ENCODE data around the gene TESK2. TPM values are rescaled to one million over a fixed set of nuclear protein-coding genes. Genes with fewer than 3 reads are reported as not detected.
"Not testable (repeated sequence)": the region's sequence is repeated elsewhere in the genome, so short reads cannot be mapped to it uniquely, and the experiment has no call there.

Gene TESK2
- total RNA-seq, 1 experiment from 2014 or later: not detected

GRCh38 chr1:45512641-45513054, 21.7 kb upstream of the TESK2 start:
- in situ Hi-C loops (cut with HindIII; ENCODE audit: low pct_unique_long_range_greater_than_20kb, low sequenced_read_pairs): no loop called here
- DNase-seq (ENCODE audit: low read depth): peak; percentile 62

DNA sequence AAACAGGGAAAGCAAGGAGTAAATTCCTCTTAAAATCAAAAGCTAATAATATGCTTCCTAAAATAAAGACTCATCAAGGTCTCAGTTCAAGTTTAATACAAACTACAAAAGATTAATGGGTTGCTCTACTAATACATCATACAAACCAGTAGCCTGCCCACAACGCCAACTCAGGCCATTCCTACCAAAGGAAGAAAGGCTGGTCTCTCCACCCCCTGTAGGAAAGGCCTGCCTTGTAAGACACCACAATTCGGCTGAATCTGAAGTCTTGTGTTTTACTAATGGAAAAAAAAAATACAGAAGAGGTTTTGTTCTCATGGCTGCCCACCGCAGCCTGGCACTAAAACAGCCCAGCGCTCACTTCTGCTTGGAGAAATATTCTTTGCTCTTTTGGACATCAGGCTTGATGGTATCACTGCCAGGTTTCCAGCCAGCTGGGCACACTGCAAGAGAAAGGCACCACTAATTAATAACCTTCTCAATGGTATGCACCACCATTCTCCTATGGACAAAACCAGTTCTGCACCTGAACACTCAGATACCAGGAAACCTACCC, 20.1 kb upstream of the TESK2 start:
- in situ Hi-C loops (cut with HindIII; ENCODE audit: low pct_unique_long_range_greater_than_20kb, low sequenced_read_pairs): no loop called here
- DNase-seq (ENCODE audit: low read depth): no peak

GRCh38 chr1:45510036-45510971, 19.3 kb upstream of the TESK2 start:
- in situ Hi-C loops (cut with HindIII; ENCODE audit: low pct_unique_long_range_greater_than_20kb, low sequenced_read_pairs): no loop called here
- DNase-seq (ENCODE audit: low read depth): no peak

DNA sequence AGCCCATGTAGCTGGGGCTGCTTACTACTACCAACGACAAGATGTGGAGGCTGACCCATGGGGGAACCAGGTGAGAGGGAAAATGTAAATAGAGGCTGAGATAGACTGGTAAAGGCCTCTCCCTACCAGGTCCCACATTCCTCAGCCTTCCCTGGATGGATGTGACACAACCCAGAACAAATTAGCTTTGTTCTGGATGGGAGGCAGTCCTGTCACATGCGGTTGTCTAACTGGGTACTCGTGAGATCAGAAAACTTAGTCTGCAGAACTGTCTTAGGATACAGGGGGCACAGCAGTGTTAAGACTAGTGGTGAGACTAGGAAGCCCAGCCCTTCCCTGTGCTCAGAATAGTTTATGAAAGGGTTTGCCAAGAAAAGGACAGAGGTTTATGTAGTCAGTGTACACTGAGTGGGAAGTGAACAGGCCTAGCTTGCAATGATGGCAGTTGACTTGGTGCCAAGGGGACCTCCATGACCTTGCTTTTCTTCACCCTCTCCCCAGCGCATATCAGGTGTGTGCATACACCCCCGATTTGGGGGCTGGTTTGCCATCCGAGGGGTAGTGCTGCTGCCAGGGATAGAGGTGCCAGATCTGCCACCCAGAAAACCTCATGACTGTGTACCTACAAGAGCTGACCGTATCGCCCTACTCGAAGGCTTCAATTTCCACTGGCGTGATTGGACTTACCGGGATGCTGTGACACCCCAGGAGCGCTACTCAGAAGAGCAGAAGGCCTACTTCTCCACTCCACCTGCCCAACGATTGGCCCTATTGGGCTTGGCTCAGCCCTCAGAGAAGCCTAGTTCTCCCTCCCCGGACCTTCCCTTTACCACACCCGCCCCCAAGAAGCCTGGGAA, 17.6 kb upstream of the TESK2 start:
- in situ Hi-C loops (cut with HindIII; ENCODE audit: low pct_unique_long_range_greater_than_20kb, low sequenced_read_pairs): no loop called here

GRCh38 chr1:45507893-45508292, 16.9 kb upstream of the TESK2 start:
- DNase-seq (ENCODE audit: low read depth): no peak
- in situ Hi-C loops (cut with HindIII; ENCODE audit: low pct_unique_long_range_greater_than_20kb, low sequenced_read_pairs): no loop called here

More for the DNA sequence above, 17.6 kb upstream of the TESK2 start:
- peak; percentile 64 for DNase-seq (ENCODE audit: low read depth)

GRCh38 chr1:45507195-45507594, 16.2 kb upstream of the TESK2 start:
- DNase-seq (ENCODE audit: low read depth): no peak
- in situ Hi-C loops (cut with HindIII; ENCODE audit: low pct_unique_long_range_greater_than_20kb, low sequenced_read_pairs): no loop called here

GRCh38 chr1:45503462-45504360, 12.7 kb upstream of the TESK2 start:
- DNase-seq (ENCODE audit: low read depth): no peak
- in situ Hi-C loops (cut with HindIII; ENCODE audit: low pct_unique_long_range_greater_than_20kb, low sequenced_read_pairs): no loop called here

DNA sequence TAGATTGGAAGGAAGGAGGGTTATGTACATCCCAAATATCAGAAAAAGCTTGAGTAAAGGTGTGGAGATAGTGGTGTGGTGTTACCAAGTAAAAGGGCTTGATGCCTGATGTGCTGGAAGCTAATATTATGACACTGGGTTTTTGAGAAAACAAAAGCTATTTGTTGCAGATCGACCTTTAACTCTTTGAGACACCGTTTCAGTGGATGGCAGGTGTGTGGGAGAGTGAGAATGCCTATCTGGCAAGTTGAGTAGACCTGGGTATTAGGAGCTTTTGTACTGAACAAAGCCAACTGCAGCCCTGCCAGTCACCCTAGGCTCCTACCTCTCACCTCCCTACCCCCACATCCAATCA, 10.5 kb upstream of the TESK2 start:
- DNase-seq (ENCODE audit: low read depth): no peak
- in situ Hi-C loops (cut with HindIII; ENCODE audit: low pct_unique_long_range_greater_than_20kb, low sequenced_read_pairs): no loop called here

- in situ Hi-C loops (cut with HindIII; ENCODE audit: low pct_unique_long_range_greater_than_20kb, low sequenced_read_pairs): no loop called here
- no peak for DNase-seq (ENCODE audit: low read depth)
Observed at GRCh38 chr1:45499415-45499769, 8.4 kb upstream of the TESK2 start.

DNA sequence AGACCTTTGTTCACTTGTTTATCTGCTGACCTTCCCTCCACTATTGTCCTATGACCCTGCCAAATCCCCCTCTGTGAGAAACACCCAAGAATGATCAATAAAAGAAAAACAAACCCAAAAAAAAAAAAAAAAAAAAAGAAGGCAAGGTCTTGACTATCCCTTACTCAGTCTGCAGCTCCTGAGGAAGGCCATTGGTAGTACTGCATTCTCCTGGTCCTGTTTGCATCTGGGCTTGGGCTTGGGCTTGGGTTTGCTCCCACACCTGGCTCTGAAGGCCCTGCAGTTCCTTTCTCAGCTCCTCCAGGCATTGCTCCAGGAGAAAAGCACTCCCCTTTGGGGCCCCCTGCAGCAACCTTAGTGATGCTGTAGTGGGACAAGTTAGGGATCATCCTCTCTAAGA, 7.3 kb upstream of the TESK2 start:
- DNase-seq (ENCODE audit: low read depth): no peak

DNA sequence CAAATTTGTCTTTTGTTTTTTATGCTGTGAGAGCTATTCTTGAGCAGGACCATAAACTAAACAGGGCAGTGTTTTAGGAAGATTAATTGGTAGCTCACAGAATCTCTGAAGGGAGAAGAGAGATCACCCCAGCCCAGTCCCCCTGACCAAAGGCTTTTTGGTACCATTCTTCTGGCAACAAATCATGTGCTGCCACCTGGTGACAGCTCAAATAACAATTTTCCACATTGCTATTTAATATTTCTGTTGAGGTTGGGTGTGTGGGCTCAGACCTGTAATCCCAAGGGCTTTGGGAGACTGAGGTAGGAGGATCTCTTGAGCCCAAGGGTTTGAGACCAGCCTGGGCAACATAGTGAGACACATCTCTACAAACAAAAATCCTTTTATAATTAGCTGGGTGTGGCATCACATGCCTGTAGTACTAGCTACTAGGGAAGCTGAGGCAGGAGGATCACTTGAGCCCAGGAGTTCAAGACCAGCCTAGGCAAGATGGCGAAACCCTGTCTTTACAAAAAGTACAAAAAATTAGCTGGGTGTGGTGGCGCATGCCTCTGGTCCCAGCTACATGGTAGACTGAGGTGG, 2.2 kb upstream of the TESK2 start:
- in situ Hi-C loops (cut with HindIII; ENCODE audit: low pct_unique_long_range_greater_than_20kb, low sequenced_read_pairs): no loop called here
- no peak for DNase-seq (ENCODE audit: low read depth)

More for the DNA sequence above, 7.3 kb upstream of the TESK2 start:
- in situ Hi-C loops (cut with HindIII; ENCODE audit: low pct_unique_long_range_greater_than_20kb, low sequenced_read_pairs): no loop called here

GRCh38 chr1:45492691-45493090, 1.7 kb upstream of the TESK2 start:
- no peak for DNase-seq (ENCODE audit: low read depth)
- in situ Hi-C loops (cut with HindIII; ENCODE audit: low pct_unique_long_range_greater_than_20kb, low sequenced_read_pairs): no loop called here

GRCh38 chr1:45491487-45492260, 711 bp upstream of the TESK2 start:
- in situ Hi-C loops (cut with HindIII; ENCODE audit: low pct_unique_long_range_greater_than_20kb, low sequenced_read_pairs): no loop called here
- DNase-seq (ENCODE audit: low read depth): no peak

- in situ Hi-C loops (cut with HindIII; ENCODE audit: low pct_unique_long_range_greater_than_20kb, low sequenced_read_pairs): no loop called here
- no peak for DNase-seq (ENCODE audit: low read depth)
Observed at GRCh38 chr1:45490121-45490625, 790 bp downstream of the TESK2 start.

- DNase-seq (ENCODE audit: low read depth); in situ Hi-C loops (cut with HindIII; ENCODE audit: low pct_unique_long_range_greater_than_20kb, low sequenced_read_pairs): not testable (repeated sequence)
Observed at GRCh38 chr1:45489379-45489778, 1.6 kb downstream of the TESK2 start.

GRCh38 chr1:45488666-45489377, 2.1 kb downstream of the TESK2 start:
- in situ Hi-C loops (cut with HindIII; ENCODE audit: low pct_unique_long_range_greater_than_20kb, low sequenced_read_pairs): no loop called here
- DNase-seq (ENCODE audit: low read depth): no peak

Data from Caki2 (cell line).